ENCODE measurements around the gene NPNT.
"Not testable (repeated sequence)": the region's sequence is repeated elsewhere in the genome, so short reads cannot be mapped to it uniquely, and the experiment has no call there.

Gene NPNT

GRCh38 chr4:105894660-105895582, at the start of gene NPNT:
Gene NPNT (plus strand): TSS chr4:105895471. CDS start chr4:105895653, 182 bp downstream.
- DNase-seq = no peak

- DNase-seq = no peak
Measured at GRCh38 chr4:105845559-105845958, 49.7 kb upstream of the NPNT start.

- DNase-seq = not testable (repeated sequence)
Measured at GRCh38 chr4:105848359-105848758, 46.9 kb upstream of the NPNT start.

- DNase-seq = no peak
Measured at GRCh38 chr4:105851196-105851595, 44.1 kb upstream of the NPNT start.

GRCh38 chr4:105852230-105852629, 43.0 kb upstream of the NPNT start:
- not testable (repeated sequence) for DNase-seq

GRCh38 chr4:105858466-105859040, 36.7 kb upstream of the NPNT start:
- no peak for DNase-seq

- no peak for DNase-seq
Measured at GRCh38 chr4:105859233-105859632, 36.0 kb upstream of the NPNT start.

GRCh38 chr4:105870963-105871362, 24.3 kb upstream of the NPNT start:
- no peak for DNase-seq

GRCh38 chr4:105871997-105872396, 23.3 kb upstream of the NPNT start:
- no peak for DNase-seq

- DNase-seq = no peak
Measured at GRCh38 chr4:105875233-105875632, 20.0 kb upstream of the NPNT start.

- DNase-seq = no peak
Measured at GRCh38 chr4:105878668-105879067, 16.6 kb upstream of the NPNT start.

- DNase-seq = no peak
Measured at GRCh38 chr4:105887508-105887907, 7.8 kb upstream of the NPNT start.

- no peak for DNase-seq
Measured at GRCh38 chr4:105895583-105896460, 551 bp downstream of the NPNT start.

- DNase-seq = no peak
Measured at GRCh38 chr4:105896461-105896942, 1.2 kb downstream of the NPNT start.

GRCh38 chr4:105896984-105897775, 1.9 kb downstream of the NPNT start:
- no peak for DNase-seq

GRCh38 chr4:105900541-105900940, 5.3 kb downstream of the NPNT start:
- DNase-seq = no peak

GRCh38 chr4:105902550-105903262, 7.4 kb downstream of the NPNT start:
- no peak for DNase-seq

GRCh38 chr4:105909787-105910281, 14.6 kb downstream of the NPNT start:
- DNase-seq = no peak

GRCh38 chr4:105911426-105911825, 16.2 kb downstream of the NPNT start:
- no peak for DNase-seq

GRCh38 chr4:105912633-105913032, 17.4 kb downstream of the NPNT start:
- DNase-seq = no peak

GRCh38 chr4:105917171-105917685, 22.0 kb downstream of the NPNT start:
- no peak for DNase-seq

Measured in cerebellar nuclear complex (tissue), 1 donor.